Stomach (tissue), 9 donors: ENCODE results near the gene SLC8B1. TPM values are rescaled to one million over a fixed set of nuclear protein-coding genes. Genes with fewer than 3 reads are reported as not detected.

Experiments
- DNase-seq, 2 donors: peaks; one replicate each; pipeline versions ENCODE4 v3.0.0 to v3.0.0-alpha.2; 2013 to 2019
- H3K27ac ChIP-seq, 5 donors: fragments of 200-600 bp in 4 of 5; sonication (generic) in 4 of 5; one replicate each; pipeline ENCODE4 v1.5.1; 2013 to 2019; ENCODE audit warnings: mild to moderate bottlenecking in 1 of 5, moderate library complexity in 1 of 5
- H3K27me3 ChIP-seq, 3 donors: fragments of 200-600 bp; sonication (generic); one replicate each; pipeline ENCODE4 v1.5.1; 2017 to 2019; ENCODE audit warnings: mixed run types in 1 of 3
- H3K36me3 ChIP-seq, 4 donors: fragments of 200-600 bp; sonication (generic); 1 replicate in 3 of 4; 2 replicates in 1 of 4; pipeline ENCODE4 v1.5.1; 2016 to 2019
- H3K4me1 ChIP-seq, 4 donors: fragments of 200-600 bp; sonication (generic); one replicate each; pipeline ENCODE4 v1.5.1; 2016 to 2019
- H3K4me3 ChIP-seq, 4 donors: fragments of 200-600 bp; sonication (generic) in 3 of 4; one replicate each; pipeline ENCODE4 v1.5.1; 2016 to 2019; ENCODE audit warnings: mild to moderate bottlenecking in 1 of 4
- H3K9me3 ChIP-seq, 4 donors: fragments of 200-600 bp; sonication (generic); one replicate each; pipeline ENCODE4 v1.5.1; 2016 to 2019
- CTCF ChIP-seq, 7 experiments: fragments of 450-650 bp in 4 of 7; fragments of 200-600 bp in 3 of 7; sonication (generic) in 3 of 7; IDR thresholded peaks; one replicate each; pipeline ENCODE4 v1.5.1; 2016 to 2019; ENCODE audit warnings: antibody characterized with exemption in 7 of 7, control low read depth in 2 of 7, mild to moderate bottlenecking in 1 of 7
- EP300 ChIP-seq: sonication (generic); formaldehyde crosslinking; IDR thresholded peaks from one replicate; pipeline ENCODE4 v1.6.1; 2017; ENCODE audit warnings: antibody characterized with exemption
- POLR2A ChIP-seq, 4 donors: fragments of 450-650 bp; IDR thresholded peaks; one replicate each; pipeline ENCODE4 v1.6.1; 2016; ENCODE audit warnings: antibody characterized with exemption in 4 of 4, control low read depth in 2 of 4, mild to moderate bottlenecking in 1 of 4, moderate library complexity in 1 of 4
- POLR2AphosphoS5 ChIP-seq, 3 donors: sonication (generic); formaldehyde crosslinking; IDR thresholded peaks; one replicate each; pipeline ENCODE4 v1.6.1; 2016; ENCODE audit warnings: antibody characterized with exemption in 3 of 3
- WGBS, 5 donors: extraction: QIAGEN DNeasy Blood & Tissue Kit in 3 of 5; methylation state at CpG; one replicate each; pipeline versions ENCODE4 v1.1.5 to v1.1.7; 2013 to 2018; 5-methylcytosine and 5-hydroxymethylcytosine counted together
- intact Hi-C: fragments of 100-400 bp; cut with DNase I; formaldehyde crosslinking; loops from one replicate; pipeline ENCODE4 v1.15.1; 2023; ENCODE audit warnings: low total_unique reads
- polyA plus RNA-seq, 3 donors: library from polyadenylated mRNA; stranded (reverse); fragments of 200-250 nt; gene quantifications; one replicate each; pipeline ENCODE4 v1.2.3, GENCODE V29; 2013
- total RNA-seq, 5 donors: library from RNA; depleted of rRNA; stranded (reverse); fragments of >200 nt; gene quantifications; one replicate each; pipeline versions ENCODE4 v1.1.0 to v1.2.3, GENCODE V29; 2014 to 2016
- donor health status: healthy with polysubstance abuse.
- donor health status: Bipolar disorder and iron deficiency.
- donor health status: healthy.

Gene SLC8B1
- total and polyA plus RNA-seq, 8 donors = 9.0 to 167 (median 18.6) TPM

- Histone ChIP-seq H3K36me3 (peaks cover 57 to 100% (median 99%) of the 10 kb centered on the region in 4 donors), H3K27me3 (no peaks in the 10 kb centered on the region), H3K4me1 (peaks cover 0 to 3% (median 0%) of the 10 kb centered on the region in 4 donors), H3K27ac (no peak overlapping the region), H3K9me3 (no peaks in the 10 kb centered on the region), H3K4me3 (no peak overlapping the region)
- no peak for TF ChIP-seq POLR2A (IDR thresholded peaks at IDR 0.05)
- TF ChIP-seq POLR2AphosphoS5 (IDR thresholded peaks at IDR 0.05) = no peak
- TF ChIP-seq EP300 = no peak
- TF ChIP-seq CTCF (IDR thresholded peaks at IDR 0.05) = no peak
- DNase-seq = no peak
- intact Hi-C loops = no loop called here
- WGBS, 5 donors = 91 to 100% (median 94%) methylated on average over 3 to 10 of the region's 10 CpGs
Measured at GRCh38 chr12:113293100-113293499, 41.8 kb downstream of the SLC8B1 start.

- intact Hi-C loops = no loop called here
- no peak overlapping the region for H3K4me3 ChIP-seq
- WGBS, 5 donors = 84 to 92% (median 89%) methylated on average over 6 to 7 of the region's 7 CpGs
- H3K36me3 ChIP-seq = peaks cover 57 to 100% (median 100%) of the 10 kb centered on the region in 4 donors
- TF ChIP-seq POLR2AphosphoS5 (IDR thresholded peaks at IDR 0.05) (no peak), CTCF (IDR thresholded peaks at IDR 0.05) (no peak), POLR2A (IDR thresholded peaks at IDR 0.05) (no peak), EP300 (no peak)
- DNase-seq = no peak
- H3K4me1 ChIP-seq = no peaks in the 10 kb centered on the region
- no peaks in the 10 kb centered on the region for H3K9me3 ChIP-seq
- no peak overlapping the region for H3K27ac ChIP-seq
- no peaks in the 10 kb centered on the region for H3K27me3 ChIP-seq
Measured at GRCh38 chr12:113292547-113292946, 42.4 kb downstream of the SLC8B1 start.

GRCh38 chr12:113292091-113292490 lies 42.8 kb downstream of the SLC8B1 start:
- Histone ChIP-seq H3K9me3 (no peaks in the 10 kb centered on the region), H3K27ac (no peak overlapping the region), H3K4me1 (no peaks in the 10 kb centered on the region), H3K27me3 (no peaks in the 10 kb centered on the region), H3K4me3 (no peak overlapping the region), H3K36me3 (peaks cover 60 to 100% (median 100%) of the 10 kb centered on the region in 4 donors)
- no peak for DNase-seq
- intact Hi-C loops = no loop called here
- no peak for TF ChIP-seq POLR2A (IDR thresholded peaks at IDR 0.05)
- WGBS, 5 donors = 77 to 84% (median 80%) methylated on average over 6 of the region's 6 CpGs

- DNase-seq = no peak
- H3K9me3 ChIP-seq = no peaks in the 10 kb centered on the region
- 91 to 95% (median 94%) methylated on average over 17 of the region's 17 CpGs for WGBS, 5 donors
- H3K36me3 ChIP-seq = peaks cover 65 to 100% (median 100%) of the 10 kb centered on the region in 4 donors
- no peak overlapping the region for H3K27ac ChIP-seq
- H3K4me1 ChIP-seq = no peaks in the 10 kb centered on the region
- intact Hi-C loops = no loop called here
- no peak overlapping the region for H3K4me3 ChIP-seq
- H3K27me3 ChIP-seq = no peaks in the 10 kb centered on the region
- TF ChIP-seq EP300 = no peak
- TF ChIP-seq POLR2AphosphoS5 (IDR thresholded peaks at IDR 0.05) = no peak
- TF ChIP-seq POLR2A (IDR thresholded peaks at IDR 0.05) = no peak
- no peak for TF ChIP-seq CTCF (IDR thresholded peaks at IDR 0.05)
Measured at GRCh38 chr12:113291586-113291985, 43.3 kb downstream of the SLC8B1 start.

- TF ChIP-seq POLR2AphosphoS5 (IDR thresholded peaks at IDR 0.05) (no peak), EP300 (no peak), POLR2A (IDR thresholded peaks at IDR 0.05) (no peak), CTCF (IDR thresholded peaks at IDR 0.05) (no peak)
- 89 to 100% (median 94%) methylated on average over 3 to 5 of the region's 5 CpGs for WGBS, 5 donors
Measured at GRCh38 chr12:113290506-113290905, 44.4 kb downstream of the SLC8B1 start.

More at GRCh38 chr12:113290506-113290905, 44.4 kb downstream of the SLC8B1 start:
- Histone ChIP-seq H3K4me1 (no peaks in the 10 kb centered on the region), H3K4me3 (no peak overlapping the region), H3K27ac (no peak overlapping the region), H3K9me3 (no peaks in the 10 kb centered on the region), H3K27me3 (no peaks in the 10 kb centered on the region), H3K36me3 (peaks cover 65 to 100% (median 100%) of the 10 kb centered on the region in 4 donors)
- no peak for DNase-seq
- intact Hi-C loops = no loop called here
